WI38 (cell line): ENCODE results near the gene BPIFA2.
"Not testable (repeated sequence)": the region's sequence is repeated elsewhere in the genome, so short reads cannot be mapped to it uniquely, and the experiment has no call there.

Experiments
- H3K4me3 ChIP-seq: 2 replicates; pipeline ENCODE4 v1.5.1; 2011; ENCODE audit warnings: low read depth, mild to moderate bottlenecking, control low read depth, low read length
- CTCF ChIP-seq: IDR thresholded peaks from 2 replicates; pipeline ENCODE4 v1.5.1; 2012; ENCODE audit warnings: low read depth, mild to moderate bottlenecking, control low read depth, low read length

BPIFA2 gene

GRCh38 chr20:33181482-33182093, 13.6 kb downstream of the BPIFA2 start:
- H3K4me3 ChIP-seq = no peak overlapping the region

GRCh38 chr20:33183312-33183711, 15.4 kb downstream of the BPIFA2 start:
- TF ChIP-seq CTCF = no peak

More at GRCh38 chr20:33181482-33182093, 13.6 kb downstream of the BPIFA2 start:
- no peak for TF ChIP-seq CTCF

GRCh38 chr20:33185031-33185590, 17.2 kb downstream of the BPIFA2 start:
- not testable (repeated sequence) for H3K4me3 ChIP-seq

More at GRCh38 chr20:33183312-33183711, 15.4 kb downstream of the BPIFA2 start:
- no peak overlapping the region for H3K4me3 ChIP-seq

- no peak overlapping the region for H3K4me3 ChIP-seq
- no peak for TF ChIP-seq CTCF
Measured at GRCh38 chr20:33187491-33187890, 19.5 kb downstream of the BPIFA2 start.

GRCh38 chr20:33188421-33188820, 20.5 kb downstream of the BPIFA2 start:
- TF ChIP-seq CTCF = no peak

GRCh38 chr20:33191484-33191883, 23.5 kb downstream of the BPIFA2 start:
- TF ChIP-seq CTCF = no peak
- H3K4me3 ChIP-seq = no peak overlapping the region

More at GRCh38 chr20:33188421-33188820, 20.5 kb downstream of the BPIFA2 start:
- no peak overlapping the region for H3K4me3 ChIP-seq

- no peak overlapping the region for H3K4me3 ChIP-seq
- no peak for TF ChIP-seq CTCF
Measured at GRCh38 chr20:33191955-33192354, 24.0 kb downstream of the BPIFA2 start.
